T-helper 2 cell treated with Interferon-gamma antibody and Interleukin-4, amounts not matched to agents 5 μg/mL and 100 μg/mL, for 36 hours (primary cell): ENCODE data around the gene RPL22L1.

Experiments
- DNase-seq: peaks from one replicate; pipeline ENCODE4 v3.0.0; 2021; ENCODE audit warnings: low spot score
- H3K27ac Mint-ChIP-seq: one replicate; pipeline ENCODE4 v1.8.0; 2021; ENCODE audit warnings: mild to moderate bottlenecking, mixed read lengths
- H3K27me3 Mint-ChIP-seq: one replicate; pipeline ENCODE4 v1.8.0; 2021; ENCODE audit warnings: low read depth, mixed read lengths
- H3K36me3 Mint-ChIP-seq: one replicate; pipeline ENCODE4 v1.8.0; 2021; ENCODE audit warnings: low read depth, mixed read lengths
- H3K4me1 Mint-ChIP-seq: one replicate; pipeline ENCODE4 v1.8.0; 2021; ENCODE audit warnings: low read depth, mixed read lengths
- H3K4me3 Mint-ChIP-seq: one replicate; pipeline ENCODE4 v1.8.0; 2022; ENCODE audit warnings: mild to moderate bottlenecking, moderate library complexity, mixed read lengths
- H3K9me3 Mint-ChIP-seq: one replicate; pipeline ENCODE4 v1.8.0; 2021; ENCODE audit warnings: mixed read lengths

RPL22L1 gene

DNA sequence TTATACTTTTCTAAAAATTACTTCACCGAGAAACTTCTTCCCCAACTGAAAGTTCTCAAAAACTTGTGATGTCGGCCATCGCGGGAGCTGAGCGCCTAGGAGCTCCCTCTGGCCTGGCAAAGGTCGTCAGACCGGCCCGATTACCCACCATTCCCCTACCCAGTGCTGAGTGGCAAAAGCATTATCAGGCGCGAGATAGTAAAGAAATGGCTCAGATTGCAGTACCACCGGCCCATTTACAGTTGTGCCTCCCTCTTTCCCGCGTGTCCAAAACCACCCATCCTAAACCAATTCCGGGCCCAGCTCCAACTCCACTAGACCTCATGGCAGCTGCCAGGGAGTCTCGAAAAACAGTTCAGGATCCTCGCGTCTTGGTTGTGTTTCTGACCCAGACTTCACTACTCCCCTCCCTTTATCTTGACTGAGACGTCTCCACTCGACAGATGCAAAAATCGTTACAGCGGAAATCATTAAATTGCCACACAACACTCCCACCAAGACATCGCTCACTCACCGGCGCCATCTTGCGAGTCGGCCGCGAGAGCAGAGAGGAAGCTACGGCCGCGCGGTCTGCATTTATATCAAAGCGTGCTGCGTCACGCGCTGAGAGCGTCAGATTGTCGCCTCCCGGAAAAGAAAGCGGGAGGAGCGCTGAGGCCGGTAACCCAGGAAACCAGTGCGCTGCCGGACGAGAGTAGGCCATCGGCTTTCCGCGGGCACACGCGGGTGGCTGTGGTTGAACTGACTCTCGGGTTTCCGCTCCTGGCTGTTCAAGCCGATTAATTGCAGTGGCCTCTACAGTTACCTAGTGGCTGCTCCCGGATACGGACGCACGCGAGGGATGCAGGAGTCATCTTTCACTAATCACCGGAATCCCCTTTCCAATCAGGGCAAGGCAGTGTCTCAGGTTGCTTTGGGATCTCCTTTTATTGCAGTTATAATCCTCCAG is at the start of gene RPL22L1:
Gene RPL22L1 (minus strand): TSS at position 551 of the 949 bp plus-strand sequence. CDS start 28 bp downstream, at position 523.
- peak; percentile 94 for DNase-seq
- peak within 1 kb of the TSS; percentile 97 for H3K27ac Mint-ChIP-seq
- H3K4me3 Mint-ChIP-seq: peak within 1 kb of the TSS; percentile 95

DNA sequence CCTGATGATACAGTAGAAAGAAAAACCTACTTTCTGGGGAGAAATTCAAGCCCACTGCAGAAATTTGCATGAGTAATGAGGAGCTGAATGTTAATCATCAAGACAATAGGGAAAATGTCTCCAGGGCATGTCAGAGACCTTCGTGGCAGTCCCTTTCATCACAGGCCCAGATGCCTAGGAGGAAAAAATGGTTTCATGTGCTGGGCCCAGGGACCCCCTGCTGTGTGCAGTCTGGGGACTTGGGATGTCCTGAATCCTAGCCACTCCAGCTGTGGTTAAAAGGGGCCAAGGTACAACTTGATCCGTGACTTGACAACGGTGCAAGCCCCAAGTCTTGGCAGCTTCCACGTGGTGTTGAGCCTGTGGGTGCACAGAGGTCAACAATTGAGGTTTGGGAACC is 48.7 kb upstream of the RPL22L1 start:
- H3K4me3 Mint-ChIP-seq: no peak overlapping the region
- H3K4me1 Mint-ChIP-seq: no peaks in the 10 kb centered on the region
- peaks cover 23% of the 10 kb centered on the region for H3K9me3 Mint-ChIP-seq
- no peak overlapping the region for H3K27ac Mint-ChIP-seq
- no peak for DNase-seq
- peaks cover 14% of the 10 kb centered on the region for H3K27me3 Mint-ChIP-seq
- no peaks in the 10 kb centered on the region for H3K36me3 Mint-ChIP-seq

More for the DNA sequence above, at the start of gene RPL22L1:
- no peaks in the 10 kb centered on the region for H3K9me3 Mint-ChIP-seq
- peaks cover 21% of the 10 kb centered on the region for H3K4me1 Mint-ChIP-seq
- peaks cover 33% of the 10 kb centered on the region for H3K36me3 Mint-ChIP-seq
- peaks cover 6% of the 10 kb centered on the region for H3K27me3 Mint-ChIP-seq

- H3K9me3 Mint-ChIP-seq: peaks cover 14% of the 10 kb centered on the region
- no peak overlapping the region for H3K27ac Mint-ChIP-seq
- H3K4me3 Mint-ChIP-seq: no peak overlapping the region
- no peaks in the 10 kb centered on the region for H3K4me1 Mint-ChIP-seq
- DNase-seq: no peak
- no peaks in the 10 kb centered on the region for H3K36me3 Mint-ChIP-seq
- peaks cover 26% of the 10 kb centered on the region for H3K27me3 Mint-ChIP-seq
These were observed 44.7 kb upstream of the RPL22L1 start for GRCh38 chr3:170914690-170915089.

DNA sequence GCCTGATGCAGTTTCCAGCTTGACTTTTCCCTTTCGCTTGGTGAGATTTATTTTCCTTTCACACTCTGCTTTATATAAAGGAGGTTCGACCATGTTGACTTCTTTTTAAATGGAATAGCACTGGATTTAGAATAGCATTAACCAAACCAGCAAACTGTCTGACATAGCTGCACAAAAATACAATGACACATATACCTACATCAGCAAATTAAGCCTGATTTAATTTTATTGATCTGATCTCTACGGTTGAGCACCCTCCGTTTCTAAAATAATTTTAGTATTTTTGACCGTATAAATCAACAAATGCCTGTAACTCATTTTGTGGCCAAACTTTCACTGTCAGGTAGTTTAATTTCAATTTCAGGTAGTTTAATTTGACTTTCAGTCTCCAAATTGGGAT is 44.2 kb upstream of the RPL22L1 start:
- no peak for DNase-seq
- Mint-ChIP-seq H3K4me3 (no peak overlapping the region), H3K9me3 (peaks cover 15% of the 10 kb centered on the region), H3K27me3 (peaks cover 31% of the 10 kb centered on the region), H3K27ac (no peak overlapping the region), H3K36me3 (no peaks in the 10 kb centered on the region), H3K4me1 (no peaks in the 10 kb centered on the region)

- H3K9me3 Mint-ChIP-seq: peaks cover 8% of the 10 kb centered on the region
- DNase-seq: no peak
- H3K27ac Mint-ChIP-seq: no peak overlapping the region
- peaks cover 15% of the 10 kb centered on the region for H3K4me1 Mint-ChIP-seq
- no peak overlapping the region for H3K4me3 Mint-ChIP-seq
- peaks cover 29% of the 10 kb centered on the region for H3K27me3 Mint-ChIP-seq
- no peaks in the 10 kb centered on the region for H3K36me3 Mint-ChIP-seq
These were observed 41.1 kb upstream of the RPL22L1 start for GRCh38 chr3:170911051-170911450.

DNA sequence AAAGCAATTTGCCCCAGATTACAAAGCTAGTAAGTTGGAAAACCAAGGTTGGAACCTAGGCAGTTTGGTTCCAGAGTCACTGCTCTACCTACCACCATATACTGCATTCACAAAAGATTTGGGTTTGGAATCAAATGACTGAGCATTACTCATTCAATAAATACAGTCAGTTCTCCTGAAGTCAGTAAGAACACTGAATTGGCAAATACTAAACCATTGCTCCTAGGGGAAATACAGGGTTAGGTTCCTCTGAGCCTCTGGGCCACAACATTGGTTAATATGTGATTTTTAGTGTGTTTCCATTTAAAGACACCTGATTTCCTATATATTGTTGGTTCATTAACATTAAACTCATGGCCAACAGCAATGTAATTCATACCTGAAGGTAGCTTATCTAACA is 40.5 kb upstream of the RPL22L1 start:
- peaks cover 8% of the 10 kb centered on the region for H3K9me3 Mint-ChIP-seq
- peaks cover 3% of the 10 kb centered on the region for H3K36me3 Mint-ChIP-seq
- H3K27me3 Mint-ChIP-seq: peaks cover 29% of the 10 kb centered on the region
- H3K4me1 Mint-ChIP-seq: peaks cover 19% of the 10 kb centered on the region
- H3K27ac Mint-ChIP-seq: no peak overlapping the region
- H3K4me3 Mint-ChIP-seq: no peak overlapping the region
- no peak for DNase-seq

DNA sequence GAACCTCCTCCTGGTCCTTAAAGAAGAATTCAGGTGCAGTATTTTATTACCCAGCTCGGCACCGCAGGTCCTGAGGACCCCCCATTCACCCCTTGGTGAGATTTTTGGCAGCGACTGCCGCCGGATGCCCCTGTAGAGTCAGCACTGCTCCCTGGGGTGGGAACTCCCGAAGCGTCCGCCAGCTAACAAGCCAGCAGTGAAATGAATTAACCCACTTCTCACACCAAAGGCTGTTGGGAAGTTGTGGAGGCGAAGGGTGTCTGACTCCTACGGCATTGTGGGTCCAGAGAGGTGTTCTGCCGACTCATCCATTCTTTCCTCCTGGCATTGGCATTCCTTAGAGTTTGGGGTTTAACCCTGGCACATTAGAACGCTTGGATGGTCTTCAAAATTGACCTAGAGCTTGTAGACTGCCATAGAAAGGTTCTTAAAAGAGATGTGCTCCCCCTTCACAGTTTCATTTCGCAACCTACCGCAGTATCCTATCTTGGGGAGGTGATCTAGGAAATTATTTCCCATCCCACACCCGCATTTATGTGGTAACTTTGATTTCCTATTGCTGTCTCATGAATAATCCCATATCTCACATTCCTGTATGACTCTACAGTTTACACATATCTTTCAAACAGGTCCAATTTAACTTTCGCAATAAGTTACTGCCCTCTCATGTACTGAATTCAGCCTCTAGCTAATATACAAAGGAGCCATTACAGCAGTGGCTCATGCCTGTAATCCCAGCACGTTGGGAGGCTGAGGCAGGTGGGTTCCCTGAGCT is 39.3 kb upstream of the RPL22L1 start:
- Mint-ChIP-seq H3K4me1 (peaks cover 21% of the 10 kb centered on the region), H3K27me3 (peaks cover 22% of the 10 kb centered on the region), H3K9me3 (peaks cover 4% of the 10 kb centered on the region), H3K36me3 (peaks cover 3% of the 10 kb centered on the region), H3K27ac (no peak overlapping the region), H3K4me3 (peak overlapping the region; percentile 95)
- DNase-seq: no peak

GRCh38 chr3:170908235-170909116 is 38.5 kb upstream of the RPL22L1 start, which contains the start of gene EIF5A2:
TSS of gene EIF5A2 (minus strand) at chr3:170908637. CDS start at chr3:170907806, 831 bp downstream.
- peak within 1 kb of the TSS; percentile 95 for H3K4me3 Mint-ChIP-seq
- peak within 1 kb of the TSS; percentile 95 for H3K27ac Mint-ChIP-seq
- peaks cover 21% of the 10 kb centered on the region for H3K4me1 Mint-ChIP-seq
- H3K36me3 Mint-ChIP-seq: peaks cover 3% of the 10 kb centered on the region
- peaks cover 19% of the 10 kb centered on the region for H3K27me3 Mint-ChIP-seq
- H3K9me3 Mint-ChIP-seq: peaks cover 4% of the 10 kb centered on the region
- DNase-seq: peak; percentile 91

DNA sequence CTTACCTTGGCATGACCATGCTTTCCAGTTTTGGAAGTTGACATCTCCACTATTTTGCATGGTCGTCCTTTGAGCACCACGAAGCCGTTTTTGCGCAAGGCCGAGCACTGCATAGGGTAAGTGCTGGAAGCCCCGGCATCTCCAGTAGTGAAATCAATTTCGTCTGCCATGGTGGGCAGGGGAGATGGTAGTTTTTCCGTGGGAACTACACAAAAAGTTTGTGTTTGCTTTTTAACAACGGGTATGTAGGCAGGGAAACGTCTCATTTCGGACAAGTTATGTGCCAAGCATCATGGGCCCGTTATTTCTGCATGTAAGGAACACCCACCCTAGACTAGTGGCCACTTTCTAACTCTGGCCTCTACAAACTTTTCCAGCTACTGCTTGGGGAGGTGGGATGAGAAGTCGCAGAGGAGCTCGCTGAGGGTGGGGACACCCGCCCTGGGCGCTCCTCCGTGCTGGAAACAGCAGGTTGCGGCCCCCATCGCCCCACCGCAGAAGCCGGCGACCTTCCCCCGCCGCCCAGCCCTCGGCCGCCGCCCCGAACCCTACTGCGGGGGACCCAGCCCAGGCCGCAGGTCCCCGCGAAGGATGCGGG is 37.7 kb upstream of the RPL22L1 start:
- Mint-ChIP-seq H3K36me3 (peaks cover 8% of the 10 kb centered on the region), H3K4me3 (peak overlapping the region; percentile 95), H3K9me3 (peaks cover 4% of the 10 kb centered on the region), H3K27me3 (peaks cover 19% of the 10 kb centered on the region), H3K27ac (peak overlapping the region; percentile 43), H3K4me1 (peaks cover 21% of the 10 kb centered on the region)
- DNase-seq: no peak

DNA sequence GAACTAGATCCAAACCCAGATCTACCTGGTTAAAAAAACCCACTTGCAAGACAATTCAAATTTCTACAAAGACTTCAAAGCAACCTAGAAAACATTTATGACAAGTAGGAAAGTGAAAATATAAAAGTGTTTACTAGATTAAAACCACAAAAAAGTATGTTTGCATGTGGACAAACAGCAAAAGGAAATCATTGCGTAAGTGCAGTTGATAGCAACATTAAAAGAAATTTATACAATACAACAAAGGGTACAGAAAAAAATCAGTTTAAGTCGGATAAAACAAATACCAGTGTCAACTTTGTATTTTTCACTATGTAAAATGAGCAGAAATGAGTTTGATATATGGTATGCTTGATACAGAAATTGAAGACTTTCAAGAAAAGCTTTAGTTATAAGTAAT is 35.9 kb upstream of the RPL22L1 start:
- Mint-ChIP-seq H3K4me1 (peaks cover 24% of the 10 kb centered on the region), H3K4me3 (peak overlapping the region; percentile 17), H3K9me3 (peaks cover 4% of the 10 kb centered on the region), H3K36me3 (peaks cover 10% of the 10 kb centered on the region), H3K27ac (no peak overlapping the region), H3K27me3 (peaks cover 10% of the 10 kb centered on the region)
- DNase-seq: no peak

- H3K9me3 Mint-ChIP-seq: no peaks in the 10 kb centered on the region
- H3K27ac Mint-ChIP-seq: no peak overlapping the region
- no peak overlapping the region for H3K4me3 Mint-ChIP-seq
- no peak for DNase-seq
- peaks cover 10% of the 10 kb centered on the region for H3K36me3 Mint-ChIP-seq
- H3K4me1 Mint-ChIP-seq: peaks cover 24% of the 10 kb centered on the region
- no peaks in the 10 kb centered on the region for H3K27me3 Mint-ChIP-seq
These were observed 33.1 kb upstream of the RPL22L1 start for GRCh38 chr3:170903123-170903522.

DNA sequence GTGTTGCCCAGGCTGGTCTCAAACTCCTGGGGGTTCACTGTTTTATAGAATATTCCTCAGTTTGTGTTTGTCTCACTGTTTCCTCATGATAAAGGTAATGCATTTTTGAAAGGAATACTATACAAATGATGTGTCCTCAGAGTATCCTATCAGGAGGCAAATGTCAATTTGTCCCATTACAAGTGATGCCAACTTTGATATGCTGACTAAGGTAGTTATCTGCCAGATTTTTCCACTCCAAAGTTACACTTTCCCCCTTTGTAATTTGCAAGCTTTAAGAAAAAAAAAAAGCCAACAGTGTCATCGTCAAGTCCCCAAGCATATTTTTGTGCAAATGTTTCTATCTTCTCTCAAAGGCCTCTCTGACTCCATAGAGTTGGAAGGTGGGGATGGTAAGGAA is 29.5 kb upstream of the RPL22L1 start:
- H3K36me3 Mint-ChIP-seq: peaks cover 14% of the 10 kb centered on the region
- no peak overlapping the region for H3K27ac Mint-ChIP-seq
- H3K4me1 Mint-ChIP-seq: peaks cover 4% of the 10 kb centered on the region

DNA sequence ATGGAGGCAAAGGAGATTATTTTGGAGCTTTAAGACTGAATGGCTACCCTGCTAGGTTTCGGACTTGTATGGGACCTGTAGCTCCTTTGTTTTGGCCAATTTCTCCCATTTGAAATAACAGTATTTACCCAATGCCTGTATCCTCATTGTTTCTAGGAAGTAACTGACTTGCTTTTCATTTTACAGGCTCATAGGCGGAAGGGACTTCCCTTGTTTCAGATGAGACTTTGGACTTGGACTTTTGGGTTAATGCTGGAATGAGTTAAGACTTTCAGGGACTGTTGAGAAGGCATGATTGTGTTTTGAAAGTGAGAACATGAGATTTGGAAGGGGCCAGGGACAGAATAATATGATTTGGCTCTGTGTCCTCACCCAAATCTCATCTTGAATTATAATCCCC is 28.0 kb upstream of the RPL22L1 start:
- DNase-seq: no peak
- Mint-ChIP-seq H3K9me3 (no peaks in the 10 kb centered on the region), H3K4me1 (peaks cover 4% of the 10 kb centered on the region), H3K4me3 (no peak overlapping the region), H3K27ac (no peak overlapping the region), H3K36me3 (peaks cover 16% of the 10 kb centered on the region), H3K27me3 (no peaks in the 10 kb centered on the region)

More for the DNA sequence above, 29.5 kb upstream of the RPL22L1 start:
- H3K4me3 Mint-ChIP-seq: no peak overlapping the region
- H3K9me3 Mint-ChIP-seq: no peaks in the 10 kb centered on the region
- DNase-seq: no peak
- H3K27me3 Mint-ChIP-seq: no peaks in the 10 kb centered on the region
